Muscle of leg (tissue), 11 donors: ENCODE data around the gene PRICKLE1. TPM values are rescaled to one million over a fixed set of nuclear protein-coding genes. Genes with fewer than 3 reads are reported as not detected.
A peak's percentile ranks its signal among the peaks of the same experiment; 100 is the strongest.

Experiments used
- DNase-seq: peaks from one replicate; pipeline ENCODE4 v3.0.0; 2013
- H3K27ac ChIP-seq: one replicate; pipeline ENCODE4 v1.5.1; 2013; ENCODE audit warnings: mild to moderate bottlenecking, low read length, control low read depth
- H3K27me3 ChIP-seq: one replicate; pipeline ENCODE4 v1.6.1; 2013; ENCODE audit warnings: low read length; ENCODE audit not compliant: control insufficient read depth, insufficient read depth
- H3K36me3 ChIP-seq: one replicate; pipeline ENCODE4 v1.6.1; 2013; ENCODE audit warnings: low read length; ENCODE audit not compliant: control insufficient read depth, insufficient read depth
- H3K4me1 ChIP-seq: one replicate; pipeline ENCODE4 v1.6.1; 2013; ENCODE audit warnings: low read length; ENCODE audit not compliant: control insufficient read depth, insufficient read depth
- H3K4me3 ChIP-seq: one replicate; pipeline ENCODE4 v1.5.1; 2013; ENCODE audit warnings: low read length, control low read depth
- H3K9me3 ChIP-seq: replicated peaks from 2 replicates; pipeline ENCODE4 v1.6.1; 2013; ENCODE audit warnings: low read depth, low read length; ENCODE audit not compliant: control insufficient read depth
- WGBS: methylation state at CpG from one replicate; pipeline ENCODE4 v1.1.5; 2013; ENCODE audit warnings: missing lambda C conversion rate; ENCODE audit not compliant: insufficient coverage; 5-methylcytosine and 5-hydroxymethylcytosine counted together
- polyA plus RNA-seq, 8 donors: library from polyadenylated mRNA; unstranded; fragments of 120-200 nt; gene quantifications; one replicate each; pipeline versions ENCODE4 v1.2.1 to v1.2.3, GENCODE V29; 2013; ENCODE audit warnings: inconsistent platforms in 1 of 8, low replicate concordance in 1 of 8; ENCODE audit not compliant: insufficient read length in 8 of 8, insufficient read depth in 1 of 8
- total RNA-seq: library from RNA; stranded (reverse); fragments of 120-200 nt; gene quantifications from one replicate; pipeline ENCODE4 v1.2.4, GENCODE V29; 2013

The PRICKLE1 gene
- total and polyA plus RNA-seq, 9 donors: 12.9 to 32.3 (median 27.1) TPM

DNA sequence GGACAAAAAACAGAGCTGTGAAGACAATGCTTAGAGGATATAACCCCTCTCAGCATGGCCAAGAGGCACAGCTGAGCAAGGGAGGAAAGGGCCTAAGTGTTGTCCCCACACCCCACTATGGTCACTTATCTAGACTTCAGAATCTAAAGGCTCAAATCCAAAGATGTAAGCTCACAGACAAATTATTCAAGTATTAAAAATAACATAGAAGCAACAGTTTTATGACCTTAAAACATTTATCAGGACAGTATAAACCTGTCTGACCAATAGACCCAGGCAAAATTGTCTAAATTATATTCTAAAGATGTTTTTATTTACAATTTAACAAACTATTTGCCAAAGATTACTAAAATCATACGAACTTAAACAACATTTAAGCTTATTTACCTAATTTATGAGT lies 28.1 kb upstream of the PRICKLE1 start:
- H3K4me3 ChIP-seq: no peak overlapping the region
- no peaks in the 10 kb centered on the region for H3K36me3 ChIP-seq
- DNase-seq: no peak
- no peaks in the 10 kb centered on the region for H3K27me3 ChIP-seq
- no peak overlapping the region for H3K27ac ChIP-seq
- H3K9me3 ChIP-seq: peaks cover 22% of the 10 kb centered on the region
- WGBS: no CpG with 5 or more reads among the region's 1 CpG
- peaks cover 2% of the 10 kb centered on the region for H3K4me1 ChIP-seq

DNA sequence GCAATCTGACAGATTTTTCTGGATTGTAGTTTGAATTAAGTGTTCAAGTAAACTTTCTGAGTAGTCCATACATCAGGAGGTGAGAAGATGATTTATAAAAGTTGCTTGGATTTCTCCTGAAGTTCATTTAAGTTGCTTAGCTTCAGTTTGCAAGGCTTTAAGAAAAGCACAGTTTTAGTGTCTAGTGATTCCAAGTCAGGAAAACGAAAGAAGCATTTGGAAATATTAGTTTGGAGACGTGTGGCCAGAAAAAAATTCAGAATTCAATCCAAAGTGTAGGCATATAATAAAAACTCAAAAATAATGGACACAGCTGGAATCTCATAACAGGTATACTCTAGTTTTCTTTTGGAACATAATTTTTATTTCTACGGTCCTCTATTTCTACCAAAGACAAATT lies 25.5 kb upstream of the PRICKLE1 start:
- DNase-seq: peak; percentile 75
- no CpG with 5 or more reads among the region's 3 CpGs for WGBS
- peaks cover 4% of the 10 kb centered on the region for H3K4me1 ChIP-seq
- H3K9me3 ChIP-seq: peaks cover 22% of the 10 kb centered on the region
- no peaks in the 10 kb centered on the region for H3K36me3 ChIP-seq
- no peaks in the 10 kb centered on the region for H3K27me3 ChIP-seq
- no peak overlapping the region for H3K27ac ChIP-seq
- no peak overlapping the region for H3K4me3 ChIP-seq

GRCh38 chr12:42612231-42612613 lies 22.7 kb upstream of the PRICKLE1 start:
- no peaks in the 10 kb centered on the region for H3K27me3 ChIP-seq
- no peaks in the 10 kb centered on the region for H3K36me3 ChIP-seq
- no peak overlapping the region for H3K4me3 ChIP-seq
- peaks cover 2% of the 10 kb centered on the region for H3K9me3 ChIP-seq
- H3K4me1 ChIP-seq: peaks cover 4% of the 10 kb centered on the region
- H3K27ac ChIP-seq: peak overlapping the region; percentile 42
- DNase-seq: peak; percentile 95

DNA sequence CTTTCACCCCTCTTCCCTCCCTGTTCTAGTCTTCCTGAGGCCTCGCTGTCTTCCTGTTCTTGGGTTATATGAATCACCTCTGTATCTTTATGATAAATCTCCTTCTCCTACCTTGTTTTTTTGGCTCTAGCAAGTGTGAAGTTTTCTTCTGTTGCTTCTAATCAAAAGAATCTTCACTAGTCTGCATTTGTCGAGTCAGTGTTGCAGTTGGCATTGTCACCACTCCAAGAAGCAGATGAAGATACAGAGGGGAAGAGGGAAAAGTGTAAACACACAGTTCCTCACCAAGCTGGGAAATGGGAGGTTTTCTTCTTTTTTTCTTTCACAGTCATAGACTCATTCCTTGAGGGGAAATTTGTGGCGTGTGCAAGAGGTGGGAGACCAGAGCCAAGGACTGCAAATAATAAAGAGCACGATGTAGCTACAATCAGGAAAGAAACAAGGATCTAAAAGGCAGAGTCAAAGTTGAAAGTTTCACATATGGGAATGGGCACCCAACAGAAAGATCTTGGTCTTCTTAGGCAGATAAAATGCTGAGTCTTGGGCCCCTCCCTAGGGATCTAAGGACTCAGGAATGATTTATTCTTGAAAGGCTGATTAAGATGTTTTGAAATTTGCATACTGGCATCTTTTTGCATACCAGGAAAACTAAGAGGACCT lies 22.2 kb upstream of the PRICKLE1 start:
- no peaks in the 10 kb centered on the region for H3K27me3 ChIP-seq
- peaks cover 2% of the 10 kb centered on the region for H3K9me3 ChIP-seq
- H3K27ac ChIP-seq: peak overlapping the region; percentile 42
- WGBS: 13% methylated on average over 2 of the region's 4 CpGs
- H3K4me3 ChIP-seq: no peak overlapping the region
- peaks cover 4% of the 10 kb centered on the region for H3K4me1 ChIP-seq
- H3K36me3 ChIP-seq: no peaks in the 10 kb centered on the region
- DNase-seq: peak; percentile 76

DNA sequence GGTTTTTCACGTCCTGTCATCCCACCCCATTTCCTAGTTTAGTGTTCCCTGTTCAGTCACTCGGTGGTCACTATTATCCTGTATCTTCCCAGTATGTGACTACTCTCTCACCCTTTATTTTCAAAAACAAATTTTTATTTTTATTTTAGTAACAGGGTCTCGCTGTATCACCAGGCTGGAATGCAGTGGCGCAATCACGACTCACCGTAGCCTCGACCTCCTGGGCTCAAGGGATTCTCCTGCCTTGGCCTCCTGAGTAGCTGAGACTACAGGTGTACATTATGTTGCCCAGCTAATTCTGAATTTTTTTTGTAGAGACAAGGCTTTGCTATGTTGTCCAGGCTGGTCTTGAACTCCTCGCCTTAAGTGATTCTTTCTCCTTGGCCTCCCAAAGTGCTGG lies 20.1 kb upstream of the PRICKLE1 start:
- WGBS: 84% methylated on average over 6 of the region's 8 CpGs
- DNase-seq: no peak

DNA sequence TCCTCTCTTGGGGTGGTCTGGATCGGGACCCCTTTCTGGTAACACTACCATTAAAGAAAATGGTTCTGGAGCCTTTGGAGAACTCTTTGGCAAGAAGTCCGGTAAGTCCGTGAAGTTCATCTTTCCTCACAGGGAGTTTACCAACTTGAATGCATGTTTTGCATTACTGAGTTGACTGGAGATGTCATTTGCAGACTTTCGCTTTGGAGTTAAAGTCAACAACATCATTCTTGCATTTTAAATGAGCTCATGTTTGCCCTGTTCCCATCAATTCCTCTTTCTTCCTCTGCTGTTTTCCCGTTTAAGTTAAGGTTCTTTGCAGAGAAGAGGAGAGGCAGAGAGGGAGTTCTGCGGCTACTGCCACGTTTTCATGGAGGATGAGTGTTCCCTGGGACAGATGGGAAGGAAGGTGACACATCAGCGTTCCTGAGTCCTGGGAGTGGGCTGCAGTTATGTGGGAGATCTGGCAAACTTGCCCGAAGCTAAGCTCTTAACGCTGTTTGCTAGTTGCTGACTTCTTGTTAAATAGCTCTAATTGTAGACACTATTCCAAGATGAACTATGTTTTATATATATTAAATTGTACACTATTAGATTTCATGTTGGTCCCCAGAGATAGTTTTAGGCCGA lies 18.8 kb upstream of the PRICKLE1 start:
- Histone ChIP-seq H3K4me3 (no peak overlapping the region), H3K36me3 (no peaks in the 10 kb centered on the region), H3K4me1 (peaks cover 4% of the 10 kb centered on the region), H3K9me3 (no peaks in the 10 kb centered on the region), H3K27me3 (no peaks in the 10 kb centered on the region), H3K27ac (no peak overlapping the region)
- peak; percentile 20 for DNase-seq
- 47% methylated on average over 3 of the region's 11 CpGs for WGBS

More for the DNA sequence above, 20.1 kb upstream of the PRICKLE1 start:
- H3K27me3 ChIP-seq: no peaks in the 10 kb centered on the region
- H3K27ac ChIP-seq: no peak overlapping the region
- no peak overlapping the region for H3K4me3 ChIP-seq
- H3K4me1 ChIP-seq: peaks cover 4% of the 10 kb centered on the region
- H3K36me3 ChIP-seq: no peaks in the 10 kb centered on the region
- H3K9me3 ChIP-seq: no peaks in the 10 kb centered on the region

- H3K9me3 ChIP-seq: no peaks in the 10 kb centered on the region
- H3K4me1 ChIP-seq: peaks cover 2% of the 10 kb centered on the region
- DNase-seq: no peak
- no peaks in the 10 kb centered on the region for H3K27me3 ChIP-seq
- WGBS: 100% methylated on average over 1 of the region's 5 CpGs
- no peak overlapping the region for H3K4me3 ChIP-seq
- H3K27ac ChIP-seq: no peak overlapping the region
- no peaks in the 10 kb centered on the region for H3K36me3 ChIP-seq
These were observed 18.1 kb upstream of the PRICKLE1 start for GRCh38 chr12:42607584-42608058.

DNA sequence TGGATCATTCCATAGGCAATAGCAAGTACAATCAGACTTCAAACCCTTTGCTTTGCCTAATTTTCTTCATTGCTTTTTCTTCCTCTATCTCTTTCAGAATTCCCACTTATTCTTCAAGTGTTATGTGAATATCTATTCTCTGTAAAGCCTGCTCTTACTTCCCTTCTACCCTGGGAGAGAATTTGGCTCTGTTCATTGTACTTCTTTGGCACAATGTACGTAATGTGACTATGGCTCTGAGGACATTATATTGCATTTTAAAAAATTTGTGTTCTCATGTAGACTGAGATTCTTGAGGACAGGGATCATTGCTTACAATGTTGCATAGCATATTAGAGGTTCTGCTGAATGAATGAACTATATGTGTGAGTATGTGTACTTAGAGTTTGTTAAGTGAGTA lies 16.9 kb upstream of the PRICKLE1 start:
- WGBS: no CpG with 5 or more reads among the region's 1 CpG
- no peak overlapping the region for H3K4me3 ChIP-seq
- no peaks in the 10 kb centered on the region for H3K36me3 ChIP-seq
- peak; percentile 73 for DNase-seq
- H3K27ac ChIP-seq: no peak overlapping the region
- H3K9me3 ChIP-seq: no peaks in the 10 kb centered on the region
- H3K4me1 ChIP-seq: no peaks in the 10 kb centered on the region
- H3K27me3 ChIP-seq: no peaks in the 10 kb centered on the region

DNA sequence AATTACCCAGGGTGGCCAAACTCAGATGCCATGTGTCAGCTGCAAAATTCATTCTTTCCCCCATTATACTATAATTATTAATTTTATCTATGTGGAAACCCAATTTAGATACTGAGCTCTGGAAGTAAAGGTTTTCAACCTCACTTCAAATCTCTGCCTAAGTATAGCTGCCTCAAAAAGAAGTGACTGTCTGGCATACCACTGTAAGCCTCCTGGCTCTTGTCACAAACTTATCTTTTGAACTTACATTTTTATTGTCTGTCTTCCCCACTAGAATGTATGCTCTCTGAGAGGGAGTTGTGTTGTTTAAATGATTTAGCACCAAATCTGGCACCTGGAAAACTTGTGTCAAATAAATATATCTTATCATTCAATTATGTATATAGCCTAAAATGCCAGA lies 16.1 kb upstream of the PRICKLE1 start:
- H3K36me3 ChIP-seq: no peaks in the 10 kb centered on the region
- no peak for DNase-seq
- H3K27ac ChIP-seq: no peak overlapping the region
- H3K9me3 ChIP-seq: no peaks in the 10 kb centered on the region
- no peaks in the 10 kb centered on the region for H3K27me3 ChIP-seq
- H3K4me3 ChIP-seq: no peak overlapping the region
- H3K4me1 ChIP-seq: no peaks in the 10 kb centered on the region

DNA sequence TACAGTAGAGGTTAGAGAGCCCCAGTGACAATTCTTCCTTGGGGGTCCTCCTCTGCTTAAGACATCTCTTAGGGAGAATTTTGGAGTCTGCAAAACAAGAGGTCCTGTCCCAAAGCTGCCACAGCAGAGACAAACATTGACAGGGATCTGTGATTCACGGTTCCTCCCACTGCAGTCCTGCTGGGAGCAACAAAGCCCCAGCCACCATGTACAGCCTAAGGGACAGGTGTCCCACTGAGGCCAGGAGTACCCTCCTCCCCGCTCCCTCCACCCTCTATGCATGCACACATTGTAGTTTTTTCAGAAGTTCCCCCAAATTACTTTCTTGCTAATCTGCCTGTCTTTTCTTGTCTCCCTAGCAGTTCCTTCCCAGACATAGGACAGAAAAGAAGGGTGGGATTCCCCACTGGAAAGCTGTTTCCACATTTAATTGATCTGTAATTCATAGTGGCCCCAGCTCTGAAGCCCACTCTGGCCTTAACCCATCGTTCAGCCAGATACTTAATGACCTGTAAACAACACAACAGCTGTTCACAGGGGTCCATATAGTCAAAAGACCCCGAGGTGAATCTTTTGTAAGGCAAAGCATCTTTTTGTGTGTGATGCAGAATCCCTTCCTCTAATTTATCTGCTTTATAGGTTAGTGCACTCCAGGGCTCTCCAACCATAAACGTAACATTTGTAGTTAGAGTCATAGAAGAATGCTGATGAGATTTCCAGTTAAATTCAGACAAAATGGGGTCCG lies 13.9 kb upstream of the PRICKLE1 start:
- H3K27me3 ChIP-seq: no peaks in the 10 kb centered on the region
- no peak overlapping the region for H3K4me3 ChIP-seq
- H3K27ac ChIP-seq: no peak overlapping the region
- H3K9me3 ChIP-seq: no peaks in the 10 kb centered on the region
- 81% methylated on average over 2 of the region's 6 CpGs for WGBS
- H3K4me1 ChIP-seq: no peaks in the 10 kb centered on the region
- no peak for DNase-seq
- no peaks in the 10 kb centered on the region for H3K36me3 ChIP-seq
